ENCODE data around the gene UBE2S.
A peak's percentile ranks its signal among the peaks of the same experiment; 100 is the strongest.

Gene UBE2S

GRCh38 chr19:55358943-55359908 lies 48.4 kb downstream of the UBE2S start:
- DNase-seq, result no peak

DNA sequence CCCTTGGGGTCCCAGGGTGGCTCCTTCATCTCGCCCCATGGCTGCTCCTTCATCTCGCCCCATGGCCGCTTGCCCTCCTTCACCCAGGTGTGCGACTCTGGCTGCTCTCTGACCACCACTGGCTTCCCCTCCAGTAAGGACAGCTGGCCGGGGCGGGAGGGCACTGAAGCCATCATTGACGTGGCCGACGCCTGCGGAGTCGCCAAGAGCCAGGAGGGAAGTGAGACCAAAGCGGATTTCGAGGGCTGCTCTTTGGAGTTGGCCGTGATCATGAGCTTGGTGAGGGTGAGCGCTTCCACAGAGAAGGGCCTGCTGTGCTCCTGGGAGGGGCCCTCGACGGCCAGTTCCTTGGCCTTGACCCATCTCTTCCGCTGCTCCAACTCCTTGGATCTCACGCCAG lies 49.1 kb downstream of the UBE2S start:
- DNase-seq, result no peak

GRCh38 chr19:55355213-55355821 lies 52.3 kb downstream of the UBE2S start:
- no peak for DNase-seq

GRCh38 chr19:55354698-55355212 lies 52.8 kb downstream of the UBE2S start, which contains the start of gene COX6B2:
Gene COX6B2, minus strand, starts transcription at chr19:55354719. Its CDS starts 198 bp downstream, at chr19:55354521.
- no peak for DNase-seq

DNA sequence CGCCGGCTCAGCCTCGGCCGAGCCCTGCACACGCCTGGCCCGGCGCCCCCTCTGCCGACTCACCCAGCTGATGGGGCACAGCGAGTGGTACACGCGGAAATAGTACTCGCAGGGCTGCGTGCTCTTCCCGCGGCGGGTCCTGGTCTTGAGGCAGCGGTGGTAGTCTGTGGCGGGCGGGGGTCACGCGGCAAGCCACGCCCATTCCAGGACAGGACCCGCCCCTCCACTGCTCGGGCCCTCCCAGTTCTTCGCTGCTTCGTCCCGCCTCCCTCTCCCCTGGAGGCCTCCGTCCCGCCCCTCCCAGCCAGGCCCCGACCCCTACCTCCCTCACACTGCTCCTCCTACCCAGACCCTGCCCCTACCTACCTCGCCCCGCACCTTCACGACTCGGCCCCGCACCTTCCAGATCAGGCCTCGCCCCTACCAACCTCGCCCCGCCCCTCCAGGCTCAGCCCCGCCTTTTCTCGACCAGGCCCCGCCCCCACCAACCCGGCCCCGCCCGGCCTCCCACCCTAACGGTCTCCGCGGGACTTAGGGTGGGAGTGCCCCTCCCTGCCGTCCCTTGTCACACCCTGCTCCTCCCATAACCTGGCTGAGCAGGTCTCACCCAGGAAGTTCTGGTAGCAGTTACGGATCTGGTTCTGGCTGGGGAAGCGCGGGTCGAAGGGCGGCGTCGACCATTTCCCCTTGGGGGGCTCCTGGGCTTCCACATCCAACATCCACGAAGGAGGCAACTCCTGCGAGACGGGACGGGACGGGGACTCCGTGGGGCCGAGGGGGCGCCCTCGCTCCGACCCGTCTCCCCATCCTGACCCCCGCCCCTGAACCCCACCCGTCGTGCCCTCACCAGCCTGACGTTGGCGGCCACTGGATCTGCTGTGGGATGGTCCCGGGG lies 53.5 kb downstream of the UBE2S start:
- DNase-seq, result peak; percentile 43

DNA sequence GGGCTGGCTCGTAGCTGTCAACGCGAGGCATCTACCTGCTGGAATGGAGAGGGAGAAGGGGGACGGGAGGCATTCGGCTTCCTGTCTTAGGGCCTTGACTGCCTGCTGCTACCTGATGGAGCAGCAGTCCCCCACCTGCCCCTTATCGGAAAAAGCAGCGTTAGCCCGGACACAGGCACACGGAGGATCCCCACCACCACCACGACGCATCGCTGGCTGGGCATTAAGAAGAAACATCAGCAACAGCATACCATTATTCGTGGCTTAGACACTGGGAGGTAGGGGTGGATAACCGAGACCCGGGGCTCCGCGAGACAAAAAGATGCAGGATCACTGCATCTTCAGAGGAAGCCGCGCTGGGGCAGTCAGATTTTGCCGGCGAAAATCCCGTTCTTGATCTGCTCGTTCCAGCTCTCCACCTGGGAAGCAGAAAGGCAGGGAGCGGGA lies 54.2 kb downstream of the UBE2S start:
- DNase-seq, result no peak

GRCh38 chr19:55352549-55353145 lies 54.9 kb downstream of the UBE2S start:
- DNase-seq, result no peak

DNA sequence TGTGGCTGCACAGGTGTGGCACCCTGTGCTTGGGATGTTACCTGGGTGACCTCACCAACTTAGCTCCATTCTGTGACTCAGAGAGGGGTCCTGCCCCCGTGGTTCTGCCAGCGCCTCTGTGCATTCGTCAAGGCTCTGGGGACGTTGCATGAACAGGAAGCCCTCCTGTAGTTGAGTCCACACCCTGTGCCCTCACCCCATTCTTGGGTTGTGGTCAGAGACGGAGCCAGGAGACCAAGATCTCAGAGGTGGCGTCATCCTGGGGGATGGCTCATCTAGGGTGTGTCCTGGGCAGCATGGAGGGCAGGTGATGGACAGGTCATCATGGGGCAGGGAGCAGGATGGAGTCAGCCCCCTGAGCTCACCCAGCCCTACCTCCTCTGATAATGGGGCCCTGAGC lies 55.5 kb downstream of the UBE2S start:
- no peak for DNase-seq

DNA sequence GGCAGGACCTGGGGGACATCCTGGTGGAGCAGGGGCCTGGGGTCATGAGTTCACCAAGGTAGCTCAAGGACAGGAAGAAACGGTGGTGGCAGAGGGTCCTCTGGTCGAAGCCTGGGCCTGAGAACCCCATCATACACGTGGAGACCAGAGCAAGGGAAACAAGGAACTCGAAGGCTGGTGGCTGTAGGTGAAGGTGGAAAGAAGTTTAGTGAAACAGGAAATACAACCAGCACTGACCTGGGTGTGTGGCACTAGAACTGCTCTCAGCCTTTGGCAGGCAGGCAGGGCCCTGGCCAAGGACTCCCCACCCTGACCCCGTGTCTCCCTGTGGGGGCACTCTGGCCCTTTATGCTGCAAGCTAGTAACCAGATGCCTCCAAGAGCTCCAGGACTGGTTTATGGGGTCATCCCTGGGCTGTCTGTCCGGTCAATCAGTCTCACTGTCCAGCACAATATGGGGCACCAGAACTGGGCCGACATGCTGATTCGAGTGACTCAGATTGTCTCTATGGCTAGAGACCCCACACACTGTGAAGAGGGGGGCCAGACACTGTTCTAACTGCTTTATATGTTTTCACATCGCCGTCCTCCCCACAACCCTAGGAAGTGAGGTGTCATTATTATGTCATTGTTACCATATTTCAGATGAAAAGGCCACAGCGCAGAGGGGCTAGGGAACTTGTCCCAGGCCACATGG lies 56.8 kb downstream of the UBE2S start:
- no peak for DNase-seq

Measured in NCI-H345 (cell line).